ENCODE results near the gene SMARCC1.

The SMARCC1 gene

GRCh38 chr3:47592066-47592795 is 189.5 kb downstream of the SMARCC1 start:
- DNase-seq (ENCODE audit: low read depth in 1 of 2, low spot score in 1 of 2) = no peak

GRCh38 chr3:47590216-47590615 is 191.5 kb downstream of the SMARCC1 start:
- no peak for DNase-seq (ENCODE audit: low read depth in 1 of 2, low spot score in 1 of 2)

- DNase-seq (ENCODE audit: low read depth in 1 of 2, low spot score in 1 of 2) = no peak
These were observed 193.1 kb downstream of the SMARCC1 start for GRCh38 chr3:47588587-47588986.

- DNase-seq (ENCODE audit: low read depth in 1 of 2, low spot score in 1 of 2) = no peak
These were observed 193.6 kb downstream of the SMARCC1 start for GRCh38 chr3:47588053-47588452.

GRCh38 chr3:47586746-47587145 is 194.9 kb downstream of the SMARCC1 start:
- no peak for DNase-seq (ENCODE audit: low read depth in 1 of 2, low spot score in 1 of 2)

GRCh38 chr3:47583320-47584075 is 198.2 kb downstream of the SMARCC1 start:
- no peak for DNase-seq (ENCODE audit: low read depth in 1 of 2, low spot score in 1 of 2)

- DNase-seq (ENCODE audit: low read depth in 1 of 2, low spot score in 1 of 2) = no peak
These were observed 199.9 kb downstream of the SMARCC1 start for GRCh38 chr3:47581835-47582234.

- no peak for DNase-seq (ENCODE audit: low read depth in 1 of 2, low spot score in 1 of 2)
These were observed 200.3 kb downstream of the SMARCC1 start for GRCh38 chr3:47581422-47581821.

- no peak for DNase-seq (ENCODE audit: low read depth in 1 of 2, low spot score in 1 of 2)
These were observed 201.2 kb downstream of the SMARCC1 start for GRCh38 chr3:47580481-47580880.

- DNase-seq (ENCODE audit: low read depth in 1 of 2, low spot score in 1 of 2) = no peak
These were observed 201.8 kb downstream of the SMARCC1 start for GRCh38 chr3:47579875-47580274.

GRCh38 chr3:47578691-47579632 is 202.7 kb downstream of the SMARCC1 start, which contains the start of gene CSPG5:
Gene CSPG5, minus strand, starts transcription at chr3:47578865. Its CDS starts 172 bp downstream, at chr3:47578693.
- no peak for DNase-seq (ENCODE audit: low read depth in 1 of 2, low spot score in 1 of 2)

- peak in 1 of 2 donors; percentile 23 for DNase-seq (ENCODE audit: low read depth in 1 of 2, low spot score in 1 of 2)
These were observed 203.5 kb downstream of the SMARCC1 start for GRCh38 chr3:47578119-47578632.

GRCh38 chr3:47577583-47578118 is 204.0 kb downstream of the SMARCC1 start:
- DNase-seq (ENCODE audit: low read depth in 1 of 2, low spot score in 1 of 2) = no peak

GRCh38 chr3:47573190-47574172 is 208.2 kb downstream of the SMARCC1 start:
- DNase-seq (ENCODE audit: low read depth in 1 of 2, low spot score in 1 of 2) = no peak

GRCh38 chr3:47571391-47572175 is 210.1 kb downstream of the SMARCC1 start:
- DNase-seq (ENCODE audit: low read depth in 1 of 2, low spot score in 1 of 2) = no peak

GRCh38 chr3:47568901-47569300 is 212.8 kb downstream of the SMARCC1 start:
- no peak for DNase-seq (ENCODE audit: low read depth in 1 of 2, low spot score in 1 of 2)

GRCh38 chr3:47567149-47567548 is 214.5 kb downstream of the SMARCC1 start:
- no peak for DNase-seq (ENCODE audit: low read depth in 1 of 2, low spot score in 1 of 2)

- DNase-seq (ENCODE audit: low read depth in 1 of 2, low spot score in 1 of 2) = no peak
These were observed 215.0 kb downstream of the SMARCC1 start for GRCh38 chr3:47566667-47567066.
